Activated T-cell treated with anti-CD3 and anti-CD28 coated beads for 24 hours (primary cell): ENCODE results near the gene FAIM2.

Experiments
- DNase-seq: peaks from one replicate; pipeline ENCODE4 v3.0.0-alpha.2; 2020; ENCODE audit warnings: low read depth

Gene FAIM2

GRCh38 chr12:49939707-49940106 lies 36.0 kb upstream of the FAIM2 start:
- no peak for DNase-seq

- no peak for DNase-seq
These were observed 35.6 kb upstream of the FAIM2 start for GRCh38 chr12:49939307-49939706.

GRCh38 chr12:49937639-49938300 lies 34.1 kb upstream of the FAIM2 start:
- no peak for DNase-seq

- DNase-seq: no peak
These were observed 33.2 kb upstream of the FAIM2 start for GRCh38 chr12:49936925-49937324.

- no peak for DNase-seq
These were observed 30.8 kb upstream of the FAIM2 start for GRCh38 chr12:49934505-49934904.

- DNase-seq: no peak
These were observed 30.1 kb upstream of the FAIM2 start for GRCh38 chr12:49933796-49934195.

- DNase-seq: no peak
These were observed 28.9 kb upstream of the FAIM2 start for GRCh38 chr12:49932533-49933130.

GRCh38 chr12:49932023-49932422 lies 28.3 kb upstream of the FAIM2 start:
- DNase-seq: no peak

- DNase-seq: no peak
These were observed 27.0 kb upstream of the FAIM2 start for GRCh38 chr12:49930515-49931288.

GRCh38 chr12:49929581-49929980 lies 25.9 kb upstream of the FAIM2 start:
- no peak for DNase-seq

- DNase-seq: no peak
These were observed 24.8 kb upstream of the FAIM2 start for GRCh38 chr12:49928471-49928870.

GRCh38 chr12:49925433-49926204 lies 21.9 kb upstream of the FAIM2 start:
- no peak for DNase-seq

GRCh38 chr12:49924628-49925246 lies 21.0 kb upstream of the FAIM2 start:
- DNase-seq: no peak

- DNase-seq: no peak
These were observed 20.3 kb upstream of the FAIM2 start for GRCh38 chr12:49923880-49924556.

- DNase-seq: no peak
These were observed 19.4 kb upstream of the FAIM2 start for GRCh38 chr12:49923035-49923644.

GRCh38 chr12:49922349-49923034 lies 18.8 kb upstream of the FAIM2 start:
- no peak for DNase-seq

GRCh38 chr12:49921936-49922335 lies 18.2 kb upstream of the FAIM2 start:
- no peak for DNase-seq

- no peak for DNase-seq
These were observed 17.6 kb upstream of the FAIM2 start for GRCh38 chr12:49921299-49921698.

GRCh38 chr12:49920915-49921286 lies 17.2 kb upstream of the FAIM2 start:
- DNase-seq: no peak

GRCh38 chr12:49920241-49920914 lies 16.7 kb upstream of the FAIM2 start:
- no peak for DNase-seq
